ENCODE measurements around the gene DUSP10.

- no peak for TF ChIP-seq CTCF (IDR thresholded peaks at IDR 0.05)
- TF ChIP-seq POLR2AphosphoS5 (IDR thresholded peaks at IDR 0.05) = no peak
These were observed 72.4 kb downstream of the DUSP10 start for GRCh38 chr1:221669441-221669840.
